ENCODE measurements around the gene BRME1. TPM values are rescaled to one million over a fixed set of nuclear protein-coding genes. Genes with fewer than 3 reads are reported as not detected.

BRME1 gene
- total RNA-seq, 1 experiment from 2014 or later, result 2.3 TPM

- DNase-seq (ENCODE audit: low spot score), result peak; percentile 99
Observed at GRCh38 chr19:13846557-13847406, 59.1 kb downstream of the BRME1 start.

GRCh38 chr19:13844130-13844631 lies 61.7 kb downstream of the BRME1 start:
- DNase-seq (ENCODE audit: low spot score), result no peak

- peak; percentile 95 for DNase-seq (ENCODE audit: low spot score)
Observed at GRCh38 chr19:13843104-13843921, 62.6 kb downstream of the BRME1 start.

GRCh38 chr19:13842291-13843103 lies 63.4 kb downstream of the BRME1 start:
- peak; percentile 62 for DNase-seq (ENCODE audit: low spot score)

GRCh38 chr19:13841962-13842290 lies 64.0 kb downstream of the BRME1 start:
- no peak for DNase-seq (ENCODE audit: low spot score)

- peak; percentile 42 for DNase-seq (ENCODE audit: low spot score)
Observed at GRCh38 chr19:13841086-13841961, 64.6 kb downstream of the BRME1 start.

- peak; percentile 80 for DNase-seq (ENCODE audit: low spot score)
Observed at GRCh38 chr19:13840305-13841085, 65.4 kb downstream of the BRME1 start.

GRCh38 chr19:13839938-13840304 lies 66.0 kb downstream of the BRME1 start:
- no peak for DNase-seq (ENCODE audit: low spot score)

GRCh38 chr19:13839130-13839937 lies 66.6 kb downstream of the BRME1 start:
- peak; percentile 93 for DNase-seq (ENCODE audit: low spot score)

GRCh38 chr19:13838435-13839129 lies 67.3 kb downstream of the BRME1 start:
- no peak for DNase-seq (ENCODE audit: low spot score)

- no peak for DNase-seq (ENCODE audit: low spot score)
Observed at GRCh38 chr19:13835791-13836723, 69.9 kb downstream of the BRME1 start.

GRCh38 chr19:13834244-13835069 lies 71.5 kb downstream of the BRME1 start:
- no peak for DNase-seq (ENCODE audit: low spot score)

GRCh38 chr19:13833330-13834243 lies 72.3 kb downstream of the BRME1 start:
- peak; percentile 87 for DNase-seq (ENCODE audit: low spot score)

All from H4 (cell line).